Sigmoid colon (tissue), 7 donors: ENCODE data around the gene SNTN. TPM values are rescaled to one million over a fixed set of nuclear protein-coding genes. Genes with fewer than 3 reads are reported as not detected.

Source experiments
- DNase-seq: peaks from one replicate; pipeline ENCODE4 v3.0.0-alpha.2; 2019
- H3K27ac ChIP-seq, 4 donors: fragments of 200-600 bp; sonication (generic); one replicate each; pipeline ENCODE4 v1.5.1; 2016 to 2019; ENCODE audit warnings: mild to moderate bottlenecking in 1 of 4
- H3K27me3 ChIP-seq, 3 donors: fragments of 200-600 bp; sonication (generic); one replicate each; pipeline ENCODE4 v1.5.1; 2019; ENCODE audit warnings: mild to moderate bottlenecking in 1 of 3
- H3K36me3 ChIP-seq, 4 donors: fragments of 200-600 bp; sonication (generic); one replicate each; pipeline ENCODE4 v1.5.1; 2016 to 2019
- H3K4me1 ChIP-seq, 4 donors: fragments of 200-600 bp; sonication (generic); one replicate each; pipeline ENCODE4 v1.5.1; 2017 to 2019
- H3K4me3 ChIP-seq, 4 donors: fragments of 200-600 bp; sonication (generic); one replicate each; pipeline ENCODE4 v1.5.1; 2017 to 2019; ENCODE audit warnings: mild to moderate bottlenecking in 2 of 4, moderate library complexity in 1 of 4
- H3K9me3 ChIP-seq, 4 donors: fragments of 200-600 bp in 3 of 4; sonication (generic) in 3 of 4; one replicate each; pipeline versions ENCODE4 v1.5.1 to v1.6.1; 2013 to 2019
- CTCF ChIP-seq, 4 experiments: fragments of 450-650 bp in 3 of 4; fragments of 200-600 bp in 1 of 4; IDR thresholded peaks; one replicate each; pipeline ENCODE4 v1.5.1; 2016 to 2019; ENCODE audit warnings: antibody characterized with exemption in 4 of 4, mild to moderate bottlenecking in 3 of 4, moderate library complexity in 2 of 4
- EP300 ChIP-seq, 4 donors: sonication (generic); formaldehyde crosslinking; IDR thresholded peaks; one replicate each; pipeline ENCODE4 v1.6.1; 2017; ENCODE audit warnings: antibody characterized with exemption in 4 of 4
- POLR2A ChIP-seq, 2 donors: fragments of 450-650 bp; IDR thresholded peaks; one replicate each; pipeline ENCODE4 v1.6.1; 2016; ENCODE audit warnings: antibody characterized with exemption in 2 of 2, mild to moderate bottlenecking in 2 of 2, moderate library complexity in 2 of 2
- POLR2AphosphoS5 ChIP-seq, 4 donors: sonication (generic); formaldehyde crosslinking; IDR thresholded peaks; one replicate each; pipeline ENCODE4 v1.6.1; 2017; ENCODE audit warnings: antibody characterized with exemption in 4 of 4
- WGBS, 2 donors: extraction: QIAGEN DNeasy Blood & Tissue Kit; methylation state at CpG; one replicate each; pipeline ENCODE4 v1.1.7; 2013; 5-methylcytosine and 5-hydroxymethylcytosine counted together
- intact Hi-C: fragments of 100-400 bp; cut with DNase I; formaldehyde crosslinking; loops from one replicate; pipeline ENCODE4 v1.15.1; 2023
- polyA plus RNA-seq, 3 donors: library from polyadenylated mRNA; stranded (reverse); fragments of 200-250 nt; gene quantifications; one replicate each; pipeline ENCODE4 v1.2.3, GENCODE V29; 2013
- total RNA-seq, 4 donors: library from RNA; depleted of rRNA; stranded (reverse); fragments of >200 nt; gene quantifications; one replicate each; pipeline ENCODE4 v1.1.0, GENCODE V29; 2016
- donor health status: healthy with polysubstance abuse.
- donor health status: Bipolar disorder and iron deficiency.
- donor health status: healthy.

Gene SNTN
- total and polyA plus RNA-seq, 7 donors: not detected

GRCh38 chr3:63693351-63693750, 40.9 kb downstream of the SNTN start:
- no peak for TF ChIP-seq CTCF (IDR thresholded peaks at IDR 0.05)
- TF ChIP-seq POLR2A (IDR thresholded peaks at IDR 0.05): no peak
- H3K27ac ChIP-seq: no peak overlapping the region

GRCh38 chr3:63705092-63705645, 52.7 kb downstream of the SNTN start:
- intact Hi-C loops: no loop called here
- DNase-seq: no peak
- H3K27ac ChIP-seq: no peak overlapping the region
- H3K4me1 ChIP-seq: no peaks in the 10 kb centered on the region
- H3K4me3 ChIP-seq: no peak overlapping the region
- no peaks in the 10 kb centered on the region for H3K36me3 ChIP-seq
- TF ChIP-seq POLR2AphosphoS5 (IDR thresholded peaks at IDR 0.05) (no peak), CTCF (IDR thresholded peaks at IDR 0.05) (no peak), POLR2A (IDR thresholded peaks at IDR 0.05) (no peak), EP300 (IDR thresholded peaks at IDR 0.05) (no peak)
- no peaks in the 10 kb centered on the region for H3K27me3 ChIP-seq
- peaks cover 0 to 3% (median 0%) of the 10 kb centered on the region in 4 donors for H3K9me3 ChIP-seq
- WGBS, 2 donors: 92% methylated on average over 4 of the region's 4 CpGs

More at GRCh38 chr3:63693351-63693750, 40.9 kb downstream of the SNTN start:
- peaks cover 0 to 9% (median 1%) of the 10 kb centered on the region in 4 donors for H3K9me3 ChIP-seq
- intact Hi-C loops: no loop called here
- H3K4me3 ChIP-seq: no peak overlapping the region
- DNase-seq: no peak
- H3K27me3 ChIP-seq: no peaks in the 10 kb centered on the region
- H3K4me1 ChIP-seq: no peaks in the 10 kb centered on the region
- no peaks in the 10 kb centered on the region for H3K36me3 ChIP-seq

GRCh38 chr3:63706321-63707085, 54.0 kb downstream of the SNTN start:
- intact Hi-C loops: no loop called here
- 81 to 84% methylated on average over 4 of the region's 4 CpGs for WGBS, 2 donors
- Histone ChIP-seq H3K27me3 (no peaks in the 10 kb centered on the region), H3K4me3 (no peak overlapping the region), H3K9me3 (peaks cover 0 to 3% (median 0%) of the 10 kb centered on the region in 4 donors), H3K27ac (no peak overlapping the region), H3K4me1 (no peaks in the 10 kb centered on the region), H3K36me3 (no peaks in the 10 kb centered on the region)
- no peak for TF ChIP-seq EP300 (IDR thresholded peaks at IDR 0.05)
- TF ChIP-seq POLR2A (IDR thresholded peaks at IDR 0.05): no peak
- DNase-seq: no peak

- Histone ChIP-seq H3K36me3 (no peaks in the 10 kb centered on the region), H3K9me3 (no peaks in the 10 kb centered on the region), H3K4me1 (no peaks in the 10 kb centered on the region), H3K27ac (no peak overlapping the region), H3K4me3 (no peak overlapping the region), H3K27me3 (no peaks in the 10 kb centered on the region)
- 69 to 83% methylated on average over 1 of the region's 1 CpG for whole genome bisulfite sequencing, 2 donors
- intact Hi-C loops: no loop called here
- no peak for DNase-seq
- TF ChIP-seq CTCF (IDR thresholded peaks at IDR 0.05) (no peak), POLR2A (IDR thresholded peaks at IDR 0.05) (no peak), EP300 (IDR thresholded peaks at IDR 0.05) (no peak), POLR2AphosphoS5 (IDR thresholded peaks at IDR 0.05) (no peak)
Measured at GRCh38 chr3:63707731-63708130, 55.3 kb downstream of the SNTN start.

DNA sequence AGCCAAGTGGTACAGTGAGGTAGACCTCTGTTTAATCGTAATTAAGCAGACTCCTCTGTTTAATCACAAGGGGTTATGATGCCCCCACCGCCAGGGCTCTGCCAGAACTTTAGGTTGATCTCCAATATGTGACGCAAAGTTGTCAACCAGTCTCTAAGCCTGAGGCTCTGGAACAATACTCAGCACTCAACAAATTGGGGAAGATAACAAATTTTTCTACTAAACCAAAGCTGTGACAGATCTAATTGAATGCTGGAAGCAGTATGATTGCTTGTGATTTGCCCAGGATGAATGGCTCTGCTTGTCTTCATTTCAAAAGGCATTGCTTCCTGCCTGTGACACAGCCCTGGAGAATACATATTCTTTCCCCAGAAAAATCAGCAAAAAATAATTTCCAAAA, 57.1 kb downstream of the SNTN start:
- H3K27me3 ChIP-seq: no peaks in the 10 kb centered on the region
- H3K4me3 ChIP-seq: no peak overlapping the region
- no peaks in the 10 kb centered on the region for H3K36me3 ChIP-seq
- H3K4me1 ChIP-seq: no peaks in the 10 kb centered on the region
- no peaks in the 10 kb centered on the region for H3K9me3 ChIP-seq
- H3K27ac ChIP-seq: no peak overlapping the region
- no peak for DNase-seq
- intact Hi-C loops: no loop called here
- 92 to 96% methylated on average over 3 of the region's 3 CpGs for WGBS, 2 donors
- TF ChIP-seq EP300 (IDR thresholded peaks at IDR 0.05) (no peak), POLR2AphosphoS5 (IDR thresholded peaks at IDR 0.05) (no peak), POLR2A (IDR thresholded peaks at IDR 0.05) (no peak), CTCF (IDR thresholded peaks at IDR 0.05) (no peak)

Other genes with a start within 250 kb of the SNTN start
- gene C3orf49, start 166.6 kb downstream of the SNTN start, total RNA-seq: not detected
- gene C3orf49, start 166.6 kb downstream of the SNTN start, polyA plus RNA-seq: not detected
- gene THOC7, start 211.1 kb downstream of the SNTN start, total RNA-seq: 100 to 1,000 TPM in 3 of 4 donors, 10 to 100 TPM in 1; 76.6 to 129 (median 115) TPM
- gene THOC7, start 211.1 kb downstream of the SNTN start, polyA plus RNA-seq: 100 to 1,000 TPM in 2 of 3 donors, 10 to 100 TPM in 1; 59.7 to 113 (median 109) TPM
- gene ATXN7, start 211.2 kb downstream of the SNTN start, total RNA-seq: 10 to 100 TPM; 17.8 to 32.7 (median 27.3) TPM
- gene ATXN7, start 211.2 kb downstream of the SNTN start, polyA plus RNA-seq: 10 to 100 TPM in 1 of 3 donors, 1 to 10 TPM in 2; 2.1 to 12.7 (median 4.8) TPM